PC-9 (cell line): ENCODE data around the gene MAP3K2. TPM values are rescaled to one million over a fixed set of nuclear protein-coding genes. Genes with fewer than 3 reads are reported as not detected.

Experiments used
- BruUV-seq: library from RNA; stranded (reverse); fragments of 400-500 nt; replicated peaks from 2 replicates; lab custom pipeline; 2021; lab: Mats Ljungman, UMichigan
- CTCF ChIA-PET: fragments of 300-600 bp; sonication (Branson Sonifier 250); formaldehyde crosslinking; loops from one replicate; lab custom pipeline; 2022; ENCODE audit warnings: antibody characterized with exemption; lab: Charles Lee
- POLR2A ChIA-PET: fragments of 300-600 bp; sonication (Branson Sonifier 250); formaldehyde crosslinking; loops from one replicate; lab custom pipeline; 2022; ENCODE audit warnings: antibody characterized with exemption; ENCODE audit not compliant: unreplicated experiment; lab: Charles Lee
- DNase-seq, 2 experiments: peaks; one replicate each; pipeline versions ENCODE4 v3.0.0 to v3.0.0-alpha.2; 2015 to 2022; ENCODE audit warnings: mixed read lengths in 1 of 2
- H2AFZ ChIP-seq: fragments of 200-600 bp; sonication (generic); 2 replicates; pipeline ENCODE4 v1.8.1; 2017; ENCODE audit warnings: antibody characterized with exemption
- H3F3A ChIP-seq: fragments of 200-600 bp; sonication (generic); 2 replicates; pipeline ENCODE4 v1.8.1; 2017; ENCODE audit warnings: antibody characterized with exemption, mild to moderate bottlenecking, low read depth; ENCODE audit not compliant: insufficient read depth
- H3K27ac ChIP-seq: fragments of 200-600 bp; sonication (generic); 2 replicates; pipeline ENCODE4 v1.6.1; 2016; ENCODE audit warnings: mixed run types
- H3K27me3 ChIP-seq: fragments of 200-600 bp; sonication (generic); 2 replicates; pipeline ENCODE4 v1.6.1; 2016; ENCODE audit warnings: low read depth, mixed run types; ENCODE audit not compliant: insufficient read depth
- H3K36me3 ChIP-seq: fragments of 200-600 bp; sonication (generic); 2 replicates; pipeline ENCODE4 v1.6.1; 2016; ENCODE audit warnings: low read depth, mixed run types
- H3K4me1 ChIP-seq: fragments of 200-600 bp; sonication (generic); replicated peaks from 2 replicates; pipeline ENCODE4 v1.6.1; 2016; ENCODE audit warnings: mixed run types; ENCODE audit not compliant: insufficient read depth
- H3K4me2 ChIP-seq: fragments of 200-600 bp; sonication (generic); 2 replicates; pipeline ENCODE4 v1.6.1; 2017; ENCODE audit warnings: mixed run types
- H3K4me3 ChIP-seq: fragments of 200-600 bp; sonication (generic); 2 replicates; pipeline ENCODE4 v1.6.1; 2016; ENCODE audit warnings: mixed run types
- H3K79me2 ChIP-seq: fragments of 200-600 bp; sonication (generic); 2 replicates; pipeline ENCODE4 v1.6.1; 2017; ENCODE audit warnings: low read depth, mixed run types
- H3K9me2 ChIP-seq: fragments of 200-600 bp; sonication (generic); 2 replicates; pipeline ENCODE4 v1.8.1; 2017; ENCODE audit warnings: mild to moderate bottlenecking; ENCODE audit not compliant: insufficient read depth
- H3K9me3 ChIP-seq: fragments of 200-600 bp; sonication (generic); 2 replicates; pipeline ENCODE4 v1.8.1; 2016; ENCODE audit warnings: low read depth; ENCODE audit not compliant: insufficient read depth
- H4K20me1 ChIP-seq: fragments of 200-600 bp; sonication (generic); 2 replicates; pipeline ENCODE4 v1.8.1; 2017; ENCODE audit not compliant: insufficient read depth
- CTCF ChIP-seq: fragments of 200-600 bp; sonication (generic); conservative IDR thresholded peaks from 2 replicates; pipeline ENCODE4 v1.6.1; 2017; ENCODE audit warnings: mixed run types, antibody characterized with exemption, mild to moderate bottlenecking, moderate library complexity
- EZH2 ChIP-seq: fragments of 200-600 bp; sonication (generic); IDR thresholded peaks from 2 replicates; pipeline ENCODE4 v1.8.0; 2017; ENCODE audit warnings: antibody characterized with exemption, low read depth
- intact Hi-C: fragments of 100-400 bp; cut with micrococcal nuclease; formaldehyde crosslinking; loops from one replicate; pipeline ENCODE4 v1.10.0; 2022; ENCODE audit not compliant: unreplicated experiment
- total RNA-seq: library from RNA; stranded (reverse); gene quantifications from 2 replicates; pipeline ENCODE4 v1.2.3, GENCODE V29; 2021

The MAP3K2 gene
- total RNA-seq, 1 experiment from 2014 or later = 81.2 TPM

GRCh38 chr2:127320586-127321275 lies 67.0 kb downstream of the MAP3K2 start:
- Histone ChIP-seq H3K36me3 (peaks cover 29% of the 10 kb centered on the region), H3F3A (peaks cover 23% of the 10 kb centered on the region), H2AFZ (no peak overlapping the region), H3K27ac (no peak overlapping the region), H3K79me2 (no peaks in the 10 kb centered on the region), H3K9me2 (no peaks in the 10 kb centered on the region), H4K20me1 (no peaks in the 10 kb centered on the region), H3K9me3 (no peaks in the 10 kb centered on the region), H3K27me3 (no peaks in the 10 kb centered on the region), H3K4me2 (no peak overlapping the region), H3K4me1 (no peaks in the 10 kb centered on the region), H3K4me3 (no peak overlapping the region)
- POLR2A ChIA-PET = interaction anchor here (0.6 kb wide), 1 partner anchor 95 kb away, joined by 3 read pairs; no protein-coding TSS in a partner anchor
- CTCF ChIA-PET = no interaction called here
- intact Hi-C loops = loop anchor here (10.0 kb wide), 2 partner anchors 94 to 324 kb away; partner anchors contain the start of genes GPR17 and PROC
- DNase-seq = no peak
- BruUV-seq = no TSS peak
- TF ChIP-seq CTCF (no peak), EZH2 (no peak)

- no peaks in the 10 kb centered on the region for H3K27me3 ChIP-seq
- TF ChIP-seq EZH2 = no peak
- no peak for TF ChIP-seq CTCF
- no peaks in the 10 kb centered on the region for H3K9me3 ChIP-seq
- no peaks in the 10 kb centered on the region for H3K4me1 ChIP-seq
- no peak overlapping the region for H3K4me3 ChIP-seq
- intact Hi-C loops = loop anchor here (10.0 kb wide), 2 partner anchors 95 to 325 kb away; partner anchors contain the start of genes GPR17 and PROC
- H3K9me2 ChIP-seq = no peaks in the 10 kb centered on the region
- H4K20me1 ChIP-seq = no peaks in the 10 kb centered on the region
- ChIA-PET CTCF (interaction anchor here (0.6 kb wide), 1 partner anchor 355 kb away, joined by 8 read pairs; no protein-coding TSS in a partner anchor), POLR2A (interaction anchor here (0.6 kb wide), 1 partner anchor 96 kb away, joined by 3 read pairs; no protein-coding TSS in a partner anchor)
- H3K27ac ChIP-seq = no peak overlapping the region
- DNase-seq = no peak
- H3K36me3 ChIP-seq = peaks cover 33% of the 10 kb centered on the region; the same call in 1 of the 2 replicates
- no peak overlapping the region for H2AFZ ChIP-seq
- no peaks in the 10 kb centered on the region for H3K79me2 ChIP-seq
- BruUV-seq = no TSS peak
- H3K4me2 ChIP-seq = no peak overlapping the region
- peaks cover 17% of the 10 kb centered on the region for H3F3A ChIP-seq
Measured at GRCh38 chr2:127320067-127320466, 67.7 kb downstream of the MAP3K2 start.

DNA sequence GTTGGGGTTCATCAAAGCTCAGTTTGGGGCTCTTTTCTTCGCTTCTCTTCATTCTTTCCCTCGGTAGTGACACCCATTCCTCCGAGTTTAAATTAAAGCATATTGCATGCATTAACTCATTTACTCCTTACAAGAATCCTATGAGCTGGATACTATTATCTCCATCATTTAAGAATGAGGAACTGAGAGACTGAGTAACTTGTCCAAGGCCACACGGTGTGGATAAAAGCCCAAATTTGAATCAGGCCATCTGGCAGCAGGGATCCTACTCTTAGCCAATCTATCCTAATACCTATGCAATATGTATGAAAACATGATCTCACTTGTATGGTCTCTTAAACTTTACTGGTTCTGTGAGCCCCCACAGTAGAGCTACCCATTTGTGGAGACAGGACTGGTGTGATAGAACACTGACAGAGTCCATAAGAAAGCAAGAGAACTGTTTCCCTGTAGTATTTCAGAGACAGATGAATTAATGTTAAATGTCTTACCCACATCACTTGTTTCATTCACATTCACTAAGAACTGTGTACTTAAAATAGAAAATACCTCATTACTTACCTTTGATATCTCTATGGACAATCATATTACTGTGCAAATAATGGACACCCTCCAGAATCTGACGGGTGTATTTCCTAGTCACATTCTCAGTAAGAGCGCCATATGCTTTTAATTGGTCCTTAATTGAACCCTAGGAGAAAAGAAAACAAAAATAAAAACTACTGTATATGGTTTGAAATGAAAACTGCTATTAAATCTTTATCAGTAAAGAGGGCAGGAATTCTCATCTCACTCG lies 73.4 kb downstream of the MAP3K2 start:
- Histone ChIP-seq H3K4me1 (no peaks in the 10 kb centered on the region), H3K36me3 (peaks cover 39% of the 10 kb centered on the region), H3K27ac (no peak overlapping the region), H3K4me2 (no peak overlapping the region), H3K4me3 (no peak overlapping the region), H3K9me3 (no peaks in the 10 kb centered on the region), H3F3A (no peaks in the 10 kb centered on the region; the same call in 1 of the 2 replicates), H3K27me3 (no peaks in the 10 kb centered on the region), H4K20me1 (no peaks in the 10 kb centered on the region), H2AFZ (no peak overlapping the region), H3K79me2 (no peaks in the 10 kb centered on the region), H3K9me2 (no peaks in the 10 kb centered on the region)
- ChIA-PET CTCF (no interaction called here), POLR2A (no interaction called here)
- intact Hi-C loops = no loop called here
- DNase-seq = no peak
- BruUV-seq = no TSS peak
- TF ChIP-seq CTCF = no peak
- TF ChIP-seq EZH2 = no peak
